CD4-positive, alpha-beta T cell treated with Interleukin-21 for 1 hour (primary cell): ENCODE data around the gene KRT10.
"Not testable (repeated sequence)": the region's sequence is repeated elsewhere in the genome, so short reads cannot be mapped to it uniquely, and the experiment has no call there.

Experiments used
- DNase-seq: peaks from one replicate; pipeline ENCODE4 v3.0.0-alpha.2; 2020

Gene KRT10

GRCh38 chr17:40822132-40822812 is at the start of gene KRT10:
Gene KRT10 (minus strand): TSS chr17:40822614. CDS start chr17:40822585, 29 bp downstream.
- no peak for DNase-seq

- DNase-seq: no peak
Observed at GRCh38 chr17:40871316-40871715, 48.9 kb upstream of the KRT10 start.

- no peak for DNase-seq
Observed at GRCh38 chr17:40870136-40870535, 47.7 kb upstream of the KRT10 start.

- DNase-seq: no peak
Observed at GRCh38 chr17:40866838-40867237, 44.4 kb upstream of the KRT10 start, which contains the start of gene KRT12. Gene KRT12 (minus strand): TSS chr17:40867223. CDS start chr17:40867186, 37 bp downstream.

GRCh38 chr17:40864661-40865390 is 42.4 kb upstream of the KRT10 start:
- DNase-seq: no peak

GRCh38 chr17:40862985-40863733 is 40.7 kb upstream of the KRT10 start:
- DNase-seq: no peak

- no peak for DNase-seq
Observed at GRCh38 chr17:40859536-40859935, 37.1 kb upstream of the KRT10 start.

- not testable (repeated sequence) for DNase-seq
Observed at GRCh38 chr17:40858667-40859066, 36.3 kb upstream of the KRT10 start.

- DNase-seq: no peak
Observed at GRCh38 chr17:40857535-40857934, 35.1 kb upstream of the KRT10 start.

- DNase-seq: no peak
Observed at GRCh38 chr17:40854175-40854814, 31.9 kb upstream of the KRT10 start.

GRCh38 chr17:40852364-40852763 is 29.9 kb upstream of the KRT10 start:
- no peak for DNase-seq

- DNase-seq: no peak
Observed at GRCh38 chr17:40850293-40850972, 28.0 kb upstream of the KRT10 start.

GRCh38 chr17:40849723-40850122 is 27.3 kb upstream of the KRT10 start:
- no peak for DNase-seq

- no peak for DNase-seq
Observed at GRCh38 chr17:40848583-40849235, 26.3 kb upstream of the KRT10 start.

GRCh38 chr17:40846515-40847144 is 24.2 kb upstream of the KRT10 start:
- DNase-seq: no peak

- DNase-seq: no peak
Observed at GRCh38 chr17:40844671-40845107, 22.3 kb upstream of the KRT10 start.

- DNase-seq: no peak
Observed at GRCh38 chr17:40843242-40843641, 20.8 kb upstream of the KRT10 start.

- DNase-seq: no peak
Observed at GRCh38 chr17:40841246-40841645, 18.8 kb upstream of the KRT10 start.

- no peak for DNase-seq
Observed at GRCh38 chr17:40839194-40839593, 16.8 kb upstream of the KRT10 start.

- no peak for DNase-seq
Observed at GRCh38 chr17:40836020-40836419, 13.6 kb upstream of the KRT10 start.

- no peak for DNase-seq
Observed at GRCh38 chr17:40833882-40834281, 11.5 kb upstream of the KRT10 start.
